ENCODE measurements around the gene FNDC7.

The FNDC7 gene

GRCh38 chr1:108704496-108704895, 8.2 kb upstream of the FNDC7 start:
- H2AFZ ChIP-seq (ENCODE audit: insufficient read depth, low read length, poor library complexity), result no peak overlapping the region
- peaks cover 3 to 6% of the 10 kb centered on the region in 2 experiments for H3K36me3 ChIP-seq (ENCODE audit: control insufficient read depth in 1 of 2, insufficient read depth in 2 of 2, low read length in 2 of 2)
- H3K4ac ChIP-seq (ENCODE audit: low read depth, low read length), result no peak overlapping the region
- no peak overlapping the region for H4K91ac ChIP-seq (ENCODE audit: low read depth, low read length)
- no CpG with 5 or more reads among the region's 2 CpGs for WGBS (ENCODE audit: extremely low coverage, insufficient coverage, insufficient read length)
- no peaks in the 10 kb centered on the region for H3K79me1 ChIP-seq (ENCODE audit: low read length)
- no peaks in the 10 kb centered on the region for H3K79me2 ChIP-seq (ENCODE audit: control insufficient read depth, insufficient read depth, low read length, poor library complexity)
- no peaks in the 10 kb centered on the region for H3K4me1 ChIP-seq (ENCODE audit: control insufficient read depth in 1 of 2, insufficient read depth in 2 of 2, low read length in 2 of 2)
- no peaks in the 10 kb centered on the region for H3K9me3 ChIP-seq (ENCODE audit: insufficient read depth, low read depth, low read length)
- H3K4me2 ChIP-seq (ENCODE audit: low read length), result no peak overlapping the region
- no peak overlapping the region for H2BK12ac ChIP-seq (ENCODE audit: low read length)
- H3K9ac ChIP-seq (ENCODE audit: low read length), result no peak overlapping the region
- no peak overlapping the region for H3K14ac ChIP-seq (ENCODE audit: low read length)
- H4K8ac ChIP-seq (ENCODE audit: low read depth, low read length), result no peak overlapping the region
- DNase-seq, result no peak
- no peak overlapping the region for H2AK5ac ChIP-seq (ENCODE audit: low read length)
- H4K12ac ChIP-seq (ENCODE audit: low read depth, low read length), result no peak overlapping the region
- H3K4me3 ChIP-seq (ENCODE audit: low read depth, low read length), result no peak overlapping the region
- no peak overlapping the region for H3K23ac ChIP-seq (ENCODE audit: low read length)
- no peak overlapping the region for H3K27ac ChIP-seq (ENCODE audit: low read depth, low read length)
- H2BK5ac ChIP-seq (ENCODE audit: low read depth, low read length, poor library complexity), result no peak overlapping the region
- no peaks in the 10 kb centered on the region for H3K27me3 ChIP-seq (ENCODE audit: insufficient read depth, low read length)
- H2BK120ac ChIP-seq (ENCODE audit: insufficient read depth, low read length, poor library complexity), result no peak overlapping the region
- no peak overlapping the region for H3K18ac ChIP-seq (ENCODE audit: low read length)

- no peak overlapping the region for H4K12ac ChIP-seq (ENCODE audit: low read depth, low read length)
- no peak overlapping the region for H2BK120ac ChIP-seq (ENCODE audit: insufficient read depth, low read length, poor library complexity)
- H4K8ac ChIP-seq (ENCODE audit: low read depth, low read length), result no peak overlapping the region
- no peak overlapping the region for H3K4me2 ChIP-seq (ENCODE audit: low read length)
- no peak overlapping the region for H3K9ac ChIP-seq (ENCODE audit: low read length)
- no peak overlapping the region for H3K18ac ChIP-seq (ENCODE audit: low read length)
- no peak overlapping the region for H3K23ac ChIP-seq (ENCODE audit: low read length)
- no peak overlapping the region for H2AK5ac ChIP-seq (ENCODE audit: low read length)
- H3K36me3 ChIP-seq (ENCODE audit: control insufficient read depth in 1 of 2, insufficient read depth in 2 of 2, low read length in 2 of 2), result peaks cover 2 to 3% of the 10 kb centered on the region in 2 experiments
- no peak overlapping the region for H2AFZ ChIP-seq (ENCODE audit: insufficient read depth, low read length, poor library complexity)
- WGBS (ENCODE audit: extremely low coverage, insufficient coverage, insufficient read length), result no CpG with 5 or more reads among the region's 3 CpGs
- no peak overlapping the region for H3K4me3 ChIP-seq (ENCODE audit: low read depth, low read length)
- H2BK12ac ChIP-seq (ENCODE audit: low read length), result no peak overlapping the region
- H3K27ac ChIP-seq (ENCODE audit: low read depth, low read length), result no peak overlapping the region
- no peak for DNase-seq
- H3K79me2 ChIP-seq (ENCODE audit: control insufficient read depth, insufficient read depth, low read length, poor library complexity), result no peaks in the 10 kb centered on the region
- no peaks in the 10 kb centered on the region for H3K4me1 ChIP-seq (ENCODE audit: control insufficient read depth in 1 of 2, insufficient read depth in 2 of 2, low read length in 2 of 2)
- no peaks in the 10 kb centered on the region for H3K9me3 ChIP-seq (ENCODE audit: insufficient read depth, low read depth, low read length)
- H4K91ac ChIP-seq (ENCODE audit: low read depth, low read length), result no peak overlapping the region
- H3K14ac ChIP-seq (ENCODE audit: low read length), result no peak overlapping the region
- no peaks in the 10 kb centered on the region for H3K27me3 ChIP-seq (ENCODE audit: insufficient read depth, low read length)
- no peak overlapping the region for H2BK5ac ChIP-seq (ENCODE audit: low read depth, low read length, poor library complexity)
- H3K4ac ChIP-seq (ENCODE audit: low read depth, low read length), result no peak overlapping the region
- no peaks in the 10 kb centered on the region for H3K79me1 ChIP-seq (ENCODE audit: low read length)
These were observed 6.1 kb upstream of the FNDC7 start for GRCh38 chr1:108706643-108707042.

GRCh38 chr1:108708691-108709660, 3.7 kb upstream of the FNDC7 start:
- Histone ChIP-seq H3K4me2 (ENCODE audit: low read length) (no peak overlapping the region), H4K8ac (ENCODE audit: low read depth, low read length) (no peak overlapping the region), H4K12ac (ENCODE audit: low read depth, low read length) (no peak overlapping the region), H3K27me3 (ENCODE audit: insufficient read depth, low read length) (no peaks in the 10 kb centered on the region), H3K79me1 (ENCODE audit: low read length) (no peaks in the 10 kb centered on the region), H3K4me1 (ENCODE audit: control insufficient read depth in 1 of 2, insufficient read depth in 2 of 2, low read length in 2 of 2) (no peaks in the 10 kb centered on the region), H3K9ac (ENCODE audit: low read length) (no peak overlapping the region), H2AK5ac (ENCODE audit: low read length) (no peak overlapping the region), H3K79me2 (ENCODE audit: control insufficient read depth, insufficient read depth, low read length, poor library complexity) (no peaks in the 10 kb centered on the region), H4K91ac (ENCODE audit: low read depth, low read length) (no peak overlapping the region), H3K23ac (ENCODE audit: low read length) (no peak overlapping the region), H2BK120ac (ENCODE audit: insufficient read depth, low read length, poor library complexity) (no peak overlapping the region), H3K4me3 (ENCODE audit: low read depth, low read length) (no peak overlapping the region), H3K27ac (ENCODE audit: low read depth, low read length) (no peak overlapping the region), H3K14ac (ENCODE audit: low read length) (no peak overlapping the region), H2BK5ac (ENCODE audit: low read depth, low read length, poor library complexity) (no peak overlapping the region), H2BK12ac (ENCODE audit: low read length) (no peak overlapping the region), H3K18ac (ENCODE audit: low read length) (no peak overlapping the region), H3K36me3 (ENCODE audit: control insufficient read depth in 1 of 2, insufficient read depth in 2 of 2, low read length in 2 of 2) (no peaks in the 10 kb centered on the region), H3K4ac (ENCODE audit: low read depth, low read length) (no peak overlapping the region), H2AFZ (ENCODE audit: insufficient read depth, low read length, poor library complexity) (no peak overlapping the region), H3K9me3 (ENCODE audit: insufficient read depth, low read depth, low read length) (no peaks in the 10 kb centered on the region)
- DNase-seq, result no peak
- no CpG with 5 or more reads among the region's 7 CpGs for whole genome bisulfite sequencing (ENCODE audit: extremely low coverage, insufficient coverage, insufficient read length)

- H3K14ac ChIP-seq (ENCODE audit: low read length), result no peak overlapping the region
- H2AFZ ChIP-seq (ENCODE audit: insufficient read depth, low read length, poor library complexity), result no peak overlapping the region
- no CpG with 5 or more reads among the region's 5 CpGs for WGBS (ENCODE audit: extremely low coverage, insufficient coverage, insufficient read length)
- H4K8ac ChIP-seq (ENCODE audit: low read depth, low read length), result no peak overlapping the region
- no peak overlapping the region for H3K4me2 ChIP-seq (ENCODE audit: low read length)
- no peak overlapping the region for H2BK120ac ChIP-seq (ENCODE audit: insufficient read depth, low read length, poor library complexity)
- H3K79me2 ChIP-seq (ENCODE audit: control insufficient read depth, insufficient read depth, low read length, poor library complexity), result peaks cover 2% of the 10 kb centered on the region
- no peak overlapping the region for H2AK5ac ChIP-seq (ENCODE audit: low read length)
- H3K18ac ChIP-seq (ENCODE audit: low read length), result no peak overlapping the region
- H3K9ac ChIP-seq (ENCODE audit: low read length), result peak overlapping the region; percentile 9
- H3K79me1 ChIP-seq (ENCODE audit: low read length), result peaks cover 3% of the 10 kb centered on the region
- DNase-seq, result no peak
- H3K36me3 ChIP-seq (ENCODE audit: control insufficient read depth in 1 of 2, insufficient read depth in 2 of 2, low read length in 2 of 2), result no peaks in the 10 kb centered on the region
- no peak overlapping the region for H3K4me3 ChIP-seq (ENCODE audit: low read depth, low read length)
- no peaks in the 10 kb centered on the region for H3K9me3 ChIP-seq (ENCODE audit: insufficient read depth, low read depth, low read length)
- H4K91ac ChIP-seq (ENCODE audit: low read depth, low read length), result no peak overlapping the region
- H4K12ac ChIP-seq (ENCODE audit: low read depth, low read length), result no peak overlapping the region
- H2BK5ac ChIP-seq (ENCODE audit: low read depth, low read length, poor library complexity), result no peak overlapping the region
- peaks cover 6 to 8% of the 10 kb centered on the region in 2 experiments for H3K4me1 ChIP-seq (ENCODE audit: control insufficient read depth in 1 of 2, insufficient read depth in 2 of 2, low read length in 2 of 2)
- H2BK12ac ChIP-seq (ENCODE audit: low read length), result no peak overlapping the region
- no peak overlapping the region for H3K23ac ChIP-seq (ENCODE audit: low read length)
- no peak overlapping the region for H3K27ac ChIP-seq (ENCODE audit: low read depth, low read length)
- no peak overlapping the region for H3K4ac ChIP-seq (ENCODE audit: low read depth, low read length)
- no peaks in the 10 kb centered on the region for H3K27me3 ChIP-seq (ENCODE audit: insufficient read depth, low read length)
These were observed 3.2 kb downstream of the FNDC7 start for GRCh38 chr1:108715932-108716331.
